ENCODE measurements around the gene CAD. TPM values are rescaled to one million over a fixed set of nuclear protein-coding genes. Genes with fewer than 3 reads are reported as not detected.
A peak's percentile ranks its signal among the peaks of the same experiment; 100 is the strongest.

The CAD gene
- total RNA-seq, 1 donor from 2014 or later, result 25.0 TPM

DNA sequence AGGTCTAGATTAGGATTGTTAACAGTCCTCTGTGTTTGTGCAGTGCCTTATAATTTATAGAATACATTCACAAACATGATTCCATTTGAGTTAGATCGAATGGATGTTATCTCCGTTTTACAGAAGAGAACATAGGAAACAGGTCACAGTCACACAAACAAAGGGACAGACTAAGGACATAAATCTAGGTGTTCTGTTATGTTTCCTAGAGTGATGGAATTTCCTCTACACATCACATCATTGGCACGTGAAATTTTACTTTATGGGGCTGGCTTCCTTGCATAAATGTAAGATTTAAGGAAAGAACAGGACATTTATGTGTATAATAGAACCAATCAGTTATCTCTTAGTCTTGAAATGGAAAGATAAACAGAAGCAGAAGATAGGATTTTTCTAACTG lies 71.4 kb downstream of the CAD start:
- no peaks in the 10 kb centered on the region for H3K9me3 ChIP-seq
- no peak overlapping the region for H3K27ac ChIP-seq
- H3K4me3 ChIP-seq, result no peak overlapping the region
- H3K36me3 ChIP-seq, result no peaks in the 10 kb centered on the region
- no peak for DNase-seq (ENCODE audit: extremely low spot score in 2 of 2)
- intact Hi-C loops (cut with DNase I), result no loop called here
- H3K4me1 ChIP-seq, result no peaks in the 10 kb centered on the region
- TF ChIP-seq POLR2A (IDR thresholded peaks at IDR 0.05), result no peak
- TF ChIP-seq POLR2AphosphoS5 (IDR thresholded peaks at IDR 0.05; ENCODE audit: insufficient read depth in 1 of 2, low read depth in 1 of 2), result peak in 1 of 2 donors; percentile 49
- H3K27me3 ChIP-seq, result no peaks in the 10 kb centered on the region

DNA sequence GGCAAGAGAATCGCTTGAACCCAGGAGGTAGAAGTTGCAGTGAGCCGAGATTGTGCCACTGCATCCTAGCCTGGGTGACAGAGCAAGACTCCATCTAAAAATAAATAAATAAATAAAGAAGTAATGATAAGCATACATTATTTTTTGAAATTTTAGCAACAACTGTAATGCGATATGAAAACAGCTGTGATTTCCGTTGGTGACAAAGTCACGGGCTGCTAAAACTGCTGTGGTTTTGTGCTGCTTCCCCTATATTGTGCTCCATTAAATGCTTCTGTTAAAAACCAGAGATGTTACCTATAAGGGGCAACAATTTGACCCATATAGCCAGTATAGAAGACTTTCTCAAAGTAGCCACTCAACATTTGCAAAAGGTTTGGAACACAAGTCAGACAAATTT lies 73.4 kb downstream of the CAD start:
- Histone ChIP-seq H3K4me3 (no peak overlapping the region), H3K4me1 (no peaks in the 10 kb centered on the region), H3K27me3 (no peaks in the 10 kb centered on the region), H3K36me3 (no peaks in the 10 kb centered on the region), H3K27ac (no peak overlapping the region), H3K9me3 (no peaks in the 10 kb centered on the region)
- DNase-seq (ENCODE audit: extremely low spot score in 2 of 2), result no peak
- intact Hi-C loops (cut with DNase I), result no loop called here
- TF ChIP-seq POLR2A (IDR thresholded peaks at IDR 0.05), result no peak
- TF ChIP-seq, protein P1, sequence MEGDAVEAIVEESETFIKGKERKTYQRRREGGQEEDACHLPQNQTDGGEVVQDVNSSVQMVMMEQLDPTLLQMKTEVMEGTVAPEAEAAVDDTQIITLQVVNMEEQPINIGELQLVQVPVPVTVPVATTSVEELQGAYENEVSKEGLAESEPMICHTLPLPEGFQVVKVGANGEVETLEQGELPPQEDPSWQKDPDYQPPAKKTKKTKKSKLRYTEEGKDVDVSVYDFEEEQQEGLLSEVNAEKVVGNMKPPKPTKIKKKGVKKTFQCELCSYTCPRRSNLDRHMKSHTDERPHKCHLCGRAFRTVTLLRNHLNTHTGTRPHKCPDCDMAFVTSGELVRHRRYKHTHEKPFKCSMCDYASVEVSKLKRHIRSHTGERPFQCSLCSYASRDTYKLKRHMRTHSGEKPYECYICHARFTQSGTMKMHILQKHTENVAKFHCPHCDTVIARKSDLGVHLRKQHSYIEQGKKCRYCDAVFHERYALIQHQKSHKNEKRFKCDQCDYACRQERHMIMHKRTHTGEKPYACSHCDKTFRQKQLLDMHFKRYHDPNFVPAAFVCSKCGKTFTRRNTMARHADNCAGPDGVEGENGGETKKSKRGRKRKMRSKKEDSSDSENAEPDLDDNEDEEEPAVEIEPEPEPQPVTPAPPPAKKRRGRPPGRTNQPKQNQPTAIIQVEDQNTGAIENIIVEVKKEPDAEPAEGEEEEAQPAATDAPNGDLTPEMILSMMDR (IDR thresholded peaks at IDR 0.05), result no peak
- TF ChIP-seq POLR2AphosphoS5 (IDR thresholded peaks at IDR 0.05; ENCODE audit: insufficient read depth in 1 of 2, low read depth in 1 of 2), result no peak

DNA sequence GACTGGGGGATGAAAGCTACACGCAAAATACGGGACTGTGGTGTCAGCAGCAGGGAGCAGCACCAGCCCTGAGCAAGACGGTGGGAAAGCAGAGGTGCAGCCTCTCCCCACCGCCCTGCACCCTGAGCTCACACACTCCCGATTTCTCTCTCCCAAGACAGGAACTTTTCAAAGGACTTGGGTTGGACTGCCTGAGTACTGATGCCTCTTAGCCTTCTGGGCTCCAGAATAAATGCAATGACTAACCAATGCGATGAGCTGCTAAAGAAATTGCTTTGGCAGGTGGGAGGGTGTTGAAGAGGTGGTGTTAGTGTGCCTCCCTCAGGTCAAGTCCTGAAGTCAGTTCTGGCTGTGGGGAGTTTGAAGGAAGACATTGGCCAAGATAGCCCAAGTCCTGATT lies 74.7 kb downstream of the CAD start:
- TF ChIP-seq, protein P1 (IDR thresholded peaks at IDR 0.05), result no peak
- TF ChIP-seq POLR2A (IDR thresholded peaks at IDR 0.05) (no peak), POLR2AphosphoS5 (IDR thresholded peaks at IDR 0.05; ENCODE audit: insufficient read depth in 1 of 2, low read depth in 1 of 2) (no peak)
- intact Hi-C loops (cut with DNase I), result no loop called here
- no peak for DNase-seq (ENCODE audit: extremely low spot score in 2 of 2)
- Histone ChIP-seq H3K4me1 (no peaks in the 10 kb centered on the region), H3K4me3 (no peak overlapping the region), H3K27ac (no peak overlapping the region), H3K9me3 (no peaks in the 10 kb centered on the region), H3K27me3 (no peaks in the 10 kb centered on the region), H3K36me3 (no peaks in the 10 kb centered on the region)

Other genes starting within 250 kb of the CAD start
- gene MAPRE3, start 246.7 kb upstream of the CAD start, total RNA-seq, result 20.6 TPM
- gene TMEM214, start 184.4 kb upstream of the CAD start, total RNA-seq, result 53.3 TPM
- gene AGBL5, start 165.7 kb upstream of the CAD start, total RNA-seq, result 8.8 TPM
- gene OST4, start 145.7 kb upstream of the CAD start, total RNA-seq, result 269 TPM
- gene EMILIN1, start 138.8 kb upstream of the CAD start, total RNA-seq, result 100 TPM
- gene KHK, start 130.6 kb upstream of the CAD start, total RNA-seq, result 9.3 TPM
- 2.2 TPM for gene CGREF1, start 98.2 kb upstream of the CAD start, total RNA-seq
- not detected for gene ABHD1, start 93.6 kb upstream of the CAD start, total RNA-seq
- gene PREB, start 82.7 kb upstream of the CAD start, total RNA-seq, result 57.5 TPM
- not detected for gene PRR30, start 78.0 kb upstream of the CAD start, total RNA-seq
- 7.4 TPM for gene TCF23, start 68.4 kb upstream of the CAD start, total RNA-seq
- gene ATRAID, start 5.3 kb upstream of the CAD start, total RNA-seq, result 150 TPM
- gene SLC5A6, start 5.1 kb upstream of the CAD start, total RNA-seq, result 37.3 TPM
- 1.2 TPM for gene SLC30A3, start 45.7 kb downstream of the CAD start, total RNA-seq
- gene DNAJC5G, start 58.1 kb downstream of the CAD start, total RNA-seq, result 1.5 TPM
- gene TRIM54, start 65.1 kb downstream of the CAD start, total RNA-seq, result 2.5 TPM
- gene UCN, start 91.1 kb downstream of the CAD start, total RNA-seq, result 3.2 TPM
- gene MPV17, start 105.7 kb downstream of the CAD start, total RNA-seq, result 55.7 TPM
- 67.5 TPM for gene GTF3C2, start 139.4 kb downstream of the CAD start, total RNA-seq
- gene EIF2B4, start 153.0 kb downstream of the CAD start, total RNA-seq, result 37.1 TPM
- 99.2 TPM for gene SNX17, start 153.2 kb downstream of the CAD start, total RNA-seq
- 17.4 TPM for gene ZNF513, start 163.4 kb downstream of the CAD start, total RNA-seq
- gene PPM1G, start 192.2 kb downstream of the CAD start, total RNA-seq, result 45.4 TPM
- gene NRBP1, start 211.3 kb downstream of the CAD start, total RNA-seq, result 62.6 TPM
- gene KRTCAP3, start 225.0 kb downstream of the CAD start, total RNA-seq, result 3.9 TPM